Measurements from ENCODE around the gene NUMBL.

NUMBL gene

GRCh38 chr19:40681039-40681438, 9.4 kb downstream of the NUMBL start:
- peaks cover 5% of the 10 kb centered on the region; the same call in 1 of the 2 replicates for H3K36me3 ChIP-seq (ENCODE audit: insufficient read depth, low read length)
- no peak overlapping the region for H2AFZ ChIP-seq (ENCODE audit: low read length, unreplicated experiment)
- H3K27me3 ChIP-seq (ENCODE audit: insufficient read depth, low read length): no peaks in the 10 kb centered on the region
- H3K4me3 ChIP-seq (ENCODE audit: low read depth, low read length): no peak overlapping the region
- H3K4me1 ChIP-seq (ENCODE audit: control insufficient read depth, insufficient read depth, low read length, unreplicated experiment): no peaks in the 10 kb centered on the region
- no peaks in the 10 kb centered on the region for H3K79me2 ChIP-seq (ENCODE audit: control insufficient read depth, insufficient read depth, low read length, unreplicated experiment)
- no peak overlapping the region for H3K27ac ChIP-seq (ENCODE audit: low read depth, low read length)

GRCh38 chr19:40677156-40677555, 13.3 kb downstream of the NUMBL start:
- H3K79me2 ChIP-seq (ENCODE audit: control insufficient read depth, insufficient read depth, low read length, unreplicated experiment): no peaks in the 10 kb centered on the region
- no peaks in the 10 kb centered on the region for H3K27me3 ChIP-seq (ENCODE audit: insufficient read depth, low read length)
- no peak overlapping the region for H3K4me3 ChIP-seq (ENCODE audit: low read depth, low read length)
- H3K4me1 ChIP-seq (ENCODE audit: control insufficient read depth, insufficient read depth, low read length, unreplicated experiment): no peaks in the 10 kb centered on the region
- H3K36me3 ChIP-seq (ENCODE audit: insufficient read depth, low read length): peaks cover 11% of the 10 kb centered on the region
- no peak overlapping the region for H2AFZ ChIP-seq (ENCODE audit: low read length, unreplicated experiment)
- H3K27ac ChIP-seq (ENCODE audit: low read depth, low read length): no peak overlapping the region

- Histone ChIP-seq H3K36me3 (ENCODE audit: insufficient read depth, low read length) (peaks cover 32% of the 10 kb centered on the region), H3K4me1 (ENCODE audit: control insufficient read depth, insufficient read depth, low read length, unreplicated experiment) (no peaks in the 10 kb centered on the region), H3K4me3 (ENCODE audit: low read depth, low read length) (no peak overlapping the region), H3K27me3 (ENCODE audit: insufficient read depth, low read length) (no peaks in the 10 kb centered on the region), H3K79me2 (ENCODE audit: control insufficient read depth, insufficient read depth, low read length, unreplicated experiment) (no peaks in the 10 kb centered on the region), H3K27ac (ENCODE audit: low read depth, low read length) (no peak overlapping the region), H2AFZ (ENCODE audit: low read length, unreplicated experiment) (no peak overlapping the region)
These were observed 16.2 kb downstream of the NUMBL start for GRCh38 chr19:40674291-40674690.

- Histone ChIP-seq H3K27me3 (ENCODE audit: insufficient read depth, low read length) (no peaks in the 10 kb centered on the region), H2AFZ (ENCODE audit: low read length, unreplicated experiment) (no peak overlapping the region), H3K79me2 (ENCODE audit: control insufficient read depth, insufficient read depth, low read length, unreplicated experiment) (no peaks in the 10 kb centered on the region), H3K4me3 (ENCODE audit: low read depth, low read length) (no peak overlapping the region), H3K27ac (ENCODE audit: low read depth, low read length) (no peak overlapping the region), H3K4me1 (ENCODE audit: control insufficient read depth, insufficient read depth, low read length, unreplicated experiment) (no peaks in the 10 kb centered on the region), H3K36me3 (ENCODE audit: insufficient read depth, low read length) (peaks cover 40% of the 10 kb centered on the region)
These were observed 17.1 kb downstream of the NUMBL start for GRCh38 chr19:40673397-40673796.

- Histone ChIP-seq H3K4me1 (ENCODE audit: control insufficient read depth, insufficient read depth, low read length, unreplicated experiment) (no peaks in the 10 kb centered on the region), H2AFZ (ENCODE audit: low read length, unreplicated experiment) (no peak overlapping the region), H3K27ac (ENCODE audit: low read depth, low read length) (no peak overlapping the region), H3K79me2 (ENCODE audit: control insufficient read depth, insufficient read depth, low read length, unreplicated experiment) (no peaks in the 10 kb centered on the region), H3K36me3 (ENCODE audit: insufficient read depth, low read length) (peaks cover 40% of the 10 kb centered on the region), H3K27me3 (ENCODE audit: insufficient read depth, low read length) (no peaks in the 10 kb centered on the region), H3K4me3 (ENCODE audit: low read depth, low read length) (no peak overlapping the region)
These were observed 17.7 kb downstream of the NUMBL start for GRCh38 chr19:40672573-40673299.

- H2AFZ ChIP-seq (ENCODE audit: low read length, unreplicated experiment): no peak overlapping the region
- H3K4me3 ChIP-seq (ENCODE audit: low read depth, low read length): no peak overlapping the region
- H3K27ac ChIP-seq (ENCODE audit: low read depth, low read length): no peak overlapping the region
- H3K36me3 ChIP-seq (ENCODE audit: insufficient read depth, low read length): peaks cover 40% of the 10 kb centered on the region
- H3K4me1 ChIP-seq (ENCODE audit: control insufficient read depth, insufficient read depth, low read length, unreplicated experiment): peaks cover under 1% of the 10 kb centered on the region
- no peaks in the 10 kb centered on the region for H3K79me2 ChIP-seq (ENCODE audit: control insufficient read depth, insufficient read depth, low read length, unreplicated experiment)
- no peaks in the 10 kb centered on the region for H3K27me3 ChIP-seq (ENCODE audit: insufficient read depth, low read length)
These were observed 18.4 kb downstream of the NUMBL start for GRCh38 chr19:40672038-40672437.

- Histone ChIP-seq H3K27ac (ENCODE audit: low read depth, low read length) (no peak overlapping the region), H3K4me3 (ENCODE audit: low read depth, low read length) (no peak overlapping the region), H3K79me2 (ENCODE audit: control insufficient read depth, insufficient read depth, low read length, unreplicated experiment) (no peaks in the 10 kb centered on the region), H3K36me3 (ENCODE audit: insufficient read depth, low read length) (peaks cover 40% of the 10 kb centered on the region), H3K27me3 (ENCODE audit: insufficient read depth, low read length) (no peaks in the 10 kb centered on the region), H3K4me1 (ENCODE audit: control insufficient read depth, insufficient read depth, low read length, unreplicated experiment) (peaks cover 6% of the 10 kb centered on the region), H2AFZ (ENCODE audit: low read length, unreplicated experiment) (no peak overlapping the region)
These were observed 19.0 kb downstream of the NUMBL start for GRCh38 chr19:40671404-40671803.

GRCh38 chr19:40668991-40669614, 21.3 kb downstream of the NUMBL start:
- Histone ChIP-seq H3K4me3 (ENCODE audit: low read depth, low read length) (no peak overlapping the region), H3K27ac (ENCODE audit: low read depth, low read length) (no peak overlapping the region), H3K4me1 (ENCODE audit: control insufficient read depth, insufficient read depth, low read length, unreplicated experiment) (peaks cover 10% of the 10 kb centered on the region), H3K79me2 (ENCODE audit: control insufficient read depth, insufficient read depth, low read length, unreplicated experiment) (no peaks in the 10 kb centered on the region), H3K36me3 (ENCODE audit: insufficient read depth, low read length) (peaks cover 40% of the 10 kb centered on the region), H2AFZ (ENCODE audit: low read length, unreplicated experiment) (no peak overlapping the region), H3K27me3 (ENCODE audit: insufficient read depth, low read length) (no peaks in the 10 kb centered on the region)

GRCh38 chr19:40667602-40668001, 22.8 kb downstream of the NUMBL start:
- Histone ChIP-seq H3K79me2 (ENCODE audit: control insufficient read depth, insufficient read depth, low read length, unreplicated experiment) (no peaks in the 10 kb centered on the region), H3K36me3 (ENCODE audit: insufficient read depth, low read length) (peaks cover 33% of the 10 kb centered on the region), H3K27me3 (ENCODE audit: insufficient read depth, low read length) (no peaks in the 10 kb centered on the region), H3K27ac (ENCODE audit: low read depth, low read length) (no peak overlapping the region), H2AFZ (ENCODE audit: low read length, unreplicated experiment) (no peak overlapping the region), H3K4me1 (ENCODE audit: control insufficient read depth, insufficient read depth, low read length, unreplicated experiment) (peaks cover 17% of the 10 kb centered on the region), H3K4me3 (ENCODE audit: low read depth, low read length) (no peak overlapping the region)

GRCh38 chr19:40666803-40667438, 23.5 kb downstream of the NUMBL start:
- no peak overlapping the region for H2AFZ ChIP-seq (ENCODE audit: low read length, unreplicated experiment)
- H3K36me3 ChIP-seq (ENCODE audit: insufficient read depth, low read length): peaks cover 27% of the 10 kb centered on the region
- peak overlapping the region; percentile 59 for H3K27ac ChIP-seq (ENCODE audit: low read depth, low read length)
- no peak overlapping the region for H3K4me3 ChIP-seq (ENCODE audit: low read depth, low read length)
- no peaks in the 10 kb centered on the region for H3K27me3 ChIP-seq (ENCODE audit: insufficient read depth, low read length)
- no peaks in the 10 kb centered on the region for H3K79me2 ChIP-seq (ENCODE audit: control insufficient read depth, insufficient read depth, low read length, unreplicated experiment)
- H3K4me1 ChIP-seq (ENCODE audit: control insufficient read depth, insufficient read depth, low read length, unreplicated experiment): peaks cover 17% of the 10 kb centered on the region
